ENCODE data around the gene DNAJC8. TPM values are rescaled to one million over a fixed set of nuclear protein-coding genes. Genes with fewer than 3 reads are reported as not detected.

DNAJC8 gene
- total RNA-seq, 1 experiment from 2014 or later, result 127 TPM

GRCh38 chr1:28244549-28245251 is 11.9 kb upstream of the DNAJC8 start:
- Histone ChIP-seq H3K4me1 (ENCODE audit: control insufficient read depth, insufficient read depth, low read length) (peaks cover 29% of the 10 kb centered on the region), H3K9me3 (ENCODE audit: control insufficient read depth, insufficient read depth, low read depth, low read length) (no peaks in the 10 kb centered on the region), H3K4me3 (ENCODE audit: low read depth in 2 of 2, low read length in 2 of 2) (no peak overlapping the region), H3K36me3 (ENCODE audit: control insufficient read depth, insufficient read depth, low read length) (no peaks in the 10 kb centered on the region), H3K27me3 (ENCODE audit: control insufficient read depth, insufficient read depth, low read length) (no peaks in the 10 kb centered on the region), H3K27ac (ENCODE audit: low read length) (no peak overlapping the region)
- ChIA-PET CTCF (no interaction called here), POLR2A (no interaction called here)
- in situ Hi-C loops (cut with HindIII; ENCODE audit: low pct_unique_long_range_greater_than_20kb, low sequenced_read_pairs), result no loop called here
- DNase-seq (ENCODE audit: low read depth, low spot score) (no peak), ATAC-seq (no peak)
- TF ChIP-seq POLR2AphosphoS5 (IDR thresholded peaks at IDR 0.05; ENCODE audit: low read depth, low read length) (no peak), SIN3A (IDR thresholded peaks at IDR 0.05; ENCODE audit: borderline replicate concordance, insufficient read depth, low read depth, low read length) (no peak), TCF7L2 (IDR thresholded peaks at IDR 0.05; ENCODE audit: low read depth, low read length) (no peak), CTCF (IDR thresholded peaks at IDR 0.05) (no peak), REST (IDR thresholded peaks at IDR 0.05; ENCODE audit: insufficient read depth in 1 of 2, low read depth in 2 of 2, low read length in 1 of 2) (no peak)
- BruUV-seq (replicated peaks), result no TSS peak
- intact Hi-C loops (cut with micrococcal nuclease; ENCODE audit: unreplicated experiment), result no loop called here

GRCh38 chr1:28243685-28244311 is 11.0 kb upstream of the DNAJC8 start:
- CTCF ChIA-PET, result interaction anchor here (0.6 kb wide), 1 partner anchor 260 kb away, joined by 4 read pairs; no protein-coding TSS in a partner anchor
- Histone ChIP-seq H3K27ac (ENCODE audit: low read length) (no peak overlapping the region), H3K4me1 (ENCODE audit: control insufficient read depth, insufficient read depth, low read length) (peaks cover 21% of the 10 kb centered on the region), H3K9me3 (ENCODE audit: control insufficient read depth, insufficient read depth, low read depth, low read length) (no peaks in the 10 kb centered on the region), H3K4me3 (ENCODE audit: low read depth in 2 of 2, low read length in 2 of 2) (no peak overlapping the region), H3K27me3 (ENCODE audit: control insufficient read depth, insufficient read depth, low read length) (no peaks in the 10 kb centered on the region), H3K36me3 (ENCODE audit: control insufficient read depth, insufficient read depth, low read length) (no peaks in the 10 kb centered on the region)
- ATAC-seq (no peak), DNase-seq (ENCODE audit: low read depth, low spot score) (no peak)
- POLR2A ChIA-PET, result interaction anchor here (0.7 kb wide), 1 partner anchor 16 kb away, joined by 4 read pairs; the partner anchor contains the start of gene SESN2
- intact Hi-C loops (cut with micrococcal nuclease; ENCODE audit: unreplicated experiment), result no loop called here
- BruUV-seq (replicated peaks), result no TSS peak
- TF ChIP-seq POLR2AphosphoS5 (IDR thresholded peaks at IDR 0.05; ENCODE audit: low read depth, low read length) (no peak), SIN3A (IDR thresholded peaks at IDR 0.05; ENCODE audit: borderline replicate concordance, insufficient read depth, low read depth, low read length) (no peak), TCF7L2 (IDR thresholded peaks at IDR 0.05; ENCODE audit: low read depth, low read length) (no peak), CTCF (IDR thresholded peaks at IDR 0.05) (no peak)
- in situ Hi-C loops (cut with HindIII; ENCODE audit: low pct_unique_long_range_greater_than_20kb, low sequenced_read_pairs), result no loop called here

Measured in Panc1 (cell line).